HCT116 (cell line): ENCODE results near the gene PRKAG2. TPM values are rescaled to one million over a fixed set of nuclear protein-coding genes. Genes with fewer than 3 reads are reported as not detected.

Source experiments
- ATAC-seq: fragments of 200-7000 bp; cut with Tn5 transposase; 2 replicates; pipeline ENCODE4 v1.9.1; 2020; ENCODE audit warnings: mild to moderate bottlenecking, moderate library complexity
- BruUV-seq: library from RNA; stranded (reverse); fragments of 400-500 nt; replicated peaks from 2 replicates; lab custom pipeline; 2021; lab: Mats Ljungman, UMichigan
- CTCF ChIA-PET: fragments of 300-600 bp; sonication (Branson Sonifier 250); formaldehyde crosslinking; loops from one replicate; lab custom pipeline; 2021; ENCODE audit warnings: antibody characterized with exemption; lab: Charles Lee
- POLR2A ChIA-PET: fragments of 300-600, 350-600 bp; sonication (Branson Sonifier 250); formaldehyde crosslinking; loops from one replicate; lab custom pipeline; 2021; ENCODE audit warnings: antibody characterized with exemption; lab: Charles Lee
- RAD21 ChIA-PET, 2 experiments: fragments of 300-600 bp; sonication (Branson Sonifier 250); formaldehyde crosslinking; loops; one replicate each; lab custom pipeline; 2023; ENCODE audit warnings: low total read pairs in 2 of 2; ENCODE audit not compliant: uncharacterized antibody in 2 of 2, unreplicated experiment in 2 of 2, low non-redundant PET in 1 of 2; lab: Charles Lee
- DNase-seq: peaks from one replicate; pipeline ENCODE4 v3.0.0-alpha.2; 2010; ENCODE audit warnings: low read depth, low spot score
- H2AFZ ChIP-seq: fragments of 200-600 bp; shearing (Covaris generic), sonication (generic); 2 replicates; pipeline ENCODE4 v1.6.1; 2017; ENCODE audit warnings: low read depth, mixed run types, mixed read lengths, antibody characterized with exemption, low read length; ENCODE audit not compliant: poor library complexity, severe bottlenecking
- H3K27ac ChIP-seq: 2 replicates; pipeline ENCODE4 v1.5.1; 2012; ENCODE audit warnings: low read depth, low read length
- H3K27me3 ChIP-seq: fragments of 200-600 bp; sonication (generic); 2 replicates; pipeline ENCODE4 v1.6.1; 2016; ENCODE audit warnings: mixed run types, low read length, mixed read lengths; ENCODE audit not compliant: insufficient read depth
- H3K36me3 ChIP-seq, 2 experiments: fragments of 200-500 bp in 1 of 2; fragments of 200-600 bp in 1 of 2; sonication (Bioruptor generic) in 1 of 2; sonication (generic) in 1 of 2; 2 replicates each; pipeline versions ENCODE4 v1.5.1 to v1.6.1; 2014 to 2016; ENCODE audit warnings: low read length in 2 of 2, inconsistent platforms in 1 of 2, mixed read lengths in 1 of 2, mixed run types in 1 of 2; ENCODE audit not compliant: insufficient read depth in 2 of 2, control insufficient read depth in 1 of 2
- H3K4me1 ChIP-seq, 2 experiments: fragments of 200-600 bp in 1 of 2; sonication (generic) in 1 of 2; 2 replicates each; pipeline versions ENCODE4 v1.5.1 to v1.6.1; 2012 to 2017; ENCODE audit warnings: low read length in 2 of 2, inconsistent platforms in 1 of 2, mild to moderate bottlenecking in 1 of 2, mixed read lengths in 1 of 2, mixed run types in 1 of 2, moderate library complexity in 1 of 2; ENCODE audit not compliant: insufficient read depth in 2 of 2, control insufficient read depth in 1 of 2
- H3K4me2 ChIP-seq: fragments of 200-600 bp; sonication (generic); 2 replicates; pipeline ENCODE4 v1.6.1; 2017; ENCODE audit warnings: mixed run types, low read length, mixed read lengths
- H3K4me3 ChIP-seq, 2 experiments: fragments of 200-600 bp in 1 of 2; sonication (generic) in 1 of 2; replicated peaks in 1 of 2; 2 replicates each; pipeline ENCODE4 v1.5.1; 2011 to 2016; ENCODE audit warnings: low read length in 2 of 2, control low read depth in 1 of 2, low read depth in 1 of 2, mild to moderate bottlenecking in 1 of 2, mixed read lengths in 1 of 2, mixed run types in 1 of 2
- H3K79me2 ChIP-seq: fragments of 200-600 bp; sonication (generic); 2 replicates; pipeline ENCODE4 v1.6.1; 2017; ENCODE audit warnings: mild to moderate bottlenecking, mixed run types, low read length, moderate library complexity, mixed read lengths; ENCODE audit not compliant: insufficient read depth
- H3K9ac ChIP-seq: fragments of 200-600 bp; sonication (generic); 2 replicates; pipeline ENCODE4 v1.6.1; 2016; ENCODE audit warnings: low read length, mixed read lengths
- H3K9me2 ChIP-seq: fragments of 200-600 bp; sonication (generic), shearing (Covaris generic); 2 replicates; pipeline ENCODE4 v1.6.1; 2017; ENCODE audit warnings: mixed run types, mild to moderate bottlenecking, moderate library complexity; ENCODE audit not compliant: insufficient read depth
- H3K9me3 ChIP-seq, 2 experiments: fragments of 200-500 bp in 1 of 2; fragments of 200-600 bp in 1 of 2; sonication (Bioruptor generic) in 1 of 2; sonication (generic) in 1 of 2; 2 replicates each; pipeline ENCODE4 v1.6.1; 2014 to 2017; ENCODE audit warnings: low read length in 2 of 2, mixed read lengths in 2 of 2, inconsistent platforms in 1 of 2, low read depth in 1 of 2, mild to moderate bottlenecking in 1 of 2, mixed run types in 1 of 2, moderate library complexity in 1 of 2; ENCODE audit not compliant: control insufficient read depth in 1 of 2, insufficient read depth in 1 of 2
- H4K20me1 ChIP-seq: fragments of 200-600 bp; sonication (generic), shearing (Covaris generic); 2 replicates; pipeline ENCODE4 v1.6.1; 2017; ENCODE audit warnings: mixed run types, mild to moderate bottlenecking, moderate library complexity; ENCODE audit not compliant: insufficient read depth
- ELF1 ChIP-seq: IDR thresholded peaks from 2 replicates; pipeline ENCODE4 v1.6.1; 2012; ENCODE audit warnings: low read depth, borderline replicate concordance
- EZH2phosphoT487 ChIP-seq: fragments of 200-600 bp; IDR thresholded peaks from 2 replicates; pipeline ENCODE4 v1.6.1; 2018; ENCODE audit warnings: antibody characterized with exemption, borderline replicate concordance
- RAD21 ChIP-seq: IDR thresholded peaks from 2 replicates; pipeline ENCODE4 v1.6.1; 2012; ENCODE audit warnings: low read depth, mild to moderate bottlenecking
- SIN3A ChIP-seq: IDR thresholded peaks from 2 replicates; pipeline ENCODE4 v1.6.1; 2012; ENCODE audit warnings: low read depth
- SRF ChIP-seq: IDR thresholded peaks from 2 replicates; pipeline ENCODE4 v1.6.1; 2012; ENCODE audit warnings: low read depth
- TCF7L2 ChIP-seq: IDR thresholded peaks from 2 replicates; pipeline ENCODE4 v1.7.0; 2011; ENCODE audit warnings: borderline replicate concordance, inconsistent platforms; ENCODE audit not compliant: insufficient read depth, insufficient read length; ENCODE audit errors: extremely low read depth
- YY1 ChIP-seq: IDR thresholded peaks from 2 replicates; pipeline ENCODE4 v1.6.1; 2011; ENCODE audit warnings: low read length, low read depth, moderate library complexity, mild to moderate bottlenecking; ENCODE audit not compliant: insufficient replicate concordance; ENCODE audit errors: extremely low read depth
- ZBTB33 ChIP-seq: IDR thresholded peaks from 2 replicates; pipeline ENCODE4 v1.6.1; 2011; ENCODE audit warnings: mild to moderate bottlenecking, low read length, moderate library complexity; ENCODE audit not compliant: insufficient replicate concordance; ENCODE audit errors: extremely low read depth
- ZNF274 ChIP-seq: fragments of 200-500 bp; sonication (Bioruptor generic); IDR thresholded peaks from 2 replicates; pipeline ENCODE4 v1.6.1; 2014; ENCODE audit warnings: mild to moderate bottlenecking, low read depth, low read length, inconsistent platforms
- intact Hi-C: fragments of 100-400 bp; cut with micrococcal nuclease; formaldehyde crosslinking; loops from 2 replicates; pipeline ENCODE4 v1.10.0; 2022
- total RNA-seq: library from RNA; stranded (reverse); gene quantifications from one replicate; pipeline ENCODE4 v1.2.1, GENCODE V29; 2021; ENCODE audit not compliant: unreplicated experiment

PRKAG2 gene
- total RNA-seq, 1 experiment from 2014 or later, result 23.6 TPM

GRCh38 chr7:151761957-151762356 lies 115.0 kb downstream of the PRKAG2 start:
- Histone ChIP-seq H2AFZ (no peak overlapping the region), H3K36me3 (no peaks in the 10 kb centered on the region), H3K9ac (no peak overlapping the region), H3K79me2 (no peaks in the 10 kb centered on the region), H3K4me2 (no peak overlapping the region), H3K9me2 (no peaks in the 10 kb centered on the region), H4K20me1 (no peaks in the 10 kb centered on the region), H3K27me3 (no peaks in the 10 kb centered on the region), H3K27ac (no peak overlapping the region), H3K9me3 (no peaks in the 10 kb centered on the region), H3K4me1 (peaks cover 3 to 17% of the 10 kb centered on the region in 2 experiments; a peak in 2 of 4 replicates), H3K4me3 (no peak overlapping the region)
- RAD21 ChIA-PET, result no interaction called here
- BruUV-seq, result no TSS peak
- intact Hi-C loops, result no loop called here
- CTCF ChIA-PET, result interaction anchor here (4.4 kb wide), 1 partner anchor 21 kb away, joined by 17 read pairs; no protein-coding TSS in a partner anchor
- ATAC-seq, result no peak
- TF ChIP-seq YY1 (no peak), RAD21 (no peak), ZNF274 (no peak), SRF (no peak)
- POLR2A ChIA-PET, result no interaction called here
- no peak for DNase-seq

GRCh38 chr7:151761231-151761630 lies 115.7 kb downstream of the PRKAG2 start:
- no peaks in the 10 kb centered on the region for H3K27me3 ChIP-seq
- no peaks in the 10 kb centered on the region for H3K79me2 ChIP-seq
- ATAC-seq (peak; percentile 74), DNase-seq (no peak)
- no peak overlapping the region for H3K4me3 ChIP-seq
- no peaks in the 10 kb centered on the region for H4K20me1 ChIP-seq
- no peaks in the 10 kb centered on the region for H3K9me2 ChIP-seq
- ChIA-PET RAD21 (no interaction called here), POLR2A (no interaction called here), CTCF (interaction anchor here (4.4 kb wide), 1 partner anchor 22 kb away, joined by 17 read pairs; no protein-coding TSS in a partner anchor)
- no TSS peak for BruUV-seq
- no peak overlapping the region for H3K27ac ChIP-seq
- peak overlapping the region; percentile 21; the same call in 1 of the 2 replicates for H3K4me2 ChIP-seq
- intact Hi-C loops, result no loop called here
- H2AFZ ChIP-seq, result no peak overlapping the region
- peaks cover 5 to 22% of the 10 kb centered on the region in 2 experiments for H3K4me1 ChIP-seq
- TF ChIP-seq EZH2phosphoT487 (no peak), RAD21 (no peak), ELF1 (no peak), SIN3A (no peak), ZBTB33 (no peak), TCF7L2 (no peak)
- H3K9me3 ChIP-seq, result no peaks in the 10 kb centered on the region
- H3K36me3 ChIP-seq, result no peaks in the 10 kb centered on the region
- H3K9ac ChIP-seq, result no peak overlapping the region
